ENCODE data around the gene RTKN2. TPM values are rescaled to one million over a fixed set of nuclear protein-coding genes. Genes with fewer than 3 reads are reported as not detected.

Gene RTKN2
- total and polyA plus RNA-seq, 10 of the 15 experiments (the other 5 are each of a cell fraction or from before 2014, with no cell fraction given): 0.10 TPM; not detected in 9

- H3K4me1 ChIP-seq (ENCODE audit: control insufficient read depth, insufficient read depth, low read length): no peaks in the 10 kb centered on the region
- in situ Hi-C loops (cut with MboI) (no loop called here), intact Hi-C loops (cut with micrococcal nuclease; ENCODE audit: unreplicated experiment) (no loop called here)
- FAIRE-seq: no peak
- H3K9ac ChIP-seq (ENCODE audit: control insufficient read depth, insufficient read depth, low read length): no peak overlapping the region
- no peak for DNase-seq (ENCODE audit: low read depth, low spot score)
- SMC1A ChIA-PET (ENCODE audit: uncharacterized antibody, unreplicated experiment): interaction anchor here (1.0 to 2.0 kb wide), 2 partner anchors 15 to 66 kb away, joined by 3 to 5 read pairs; no protein-coding TSS in a partner anchor
- no peaks in the 10 kb centered on the region; the same call in 2 of the 3 replicates for H3K9me3 ChIP-seq (replicated peaks; ENCODE audit: control insufficient read depth, insufficient read depth, low read length)
- no peak overlapping the region for H3K27ac ChIP-seq (ENCODE audit: control insufficient read depth, insufficient read depth)
- no TSS peak for BruUV-seq (replicated peaks)
- H3K79me2 ChIP-seq (ENCODE audit: control insufficient read depth, insufficient read depth, low read length): no peaks in the 10 kb centered on the region
- POLR2A ChIA-PET: no interaction called here
- H3K4me3 ChIP-seq: no peak overlapping the region
- no peak for ATAC-seq
- H3K4me2 ChIP-seq (ENCODE audit: control insufficient read depth, insufficient read depth): no peak overlapping the region
- no peaks in the 10 kb centered on the region for H3K27me3 ChIP-seq (replicated peaks in 1 of 2; ENCODE audit: control insufficient read depth in 2 of 2, insufficient read depth in 2 of 2, low read length in 1 of 2)
- no peak overlapping the region for H2AFZ ChIP-seq (ENCODE audit: control insufficient read depth, low read depth, low read length)
- 73% methylated on average over 3 of the region's 3 CpGs for WGBS (ENCODE audit: insufficient coverage, insufficient replicate concordance, low lambda C conversion rate, missing lambda C conversion rate)
- RAD21 ChIA-PET (ENCODE audit: unreplicated experiment): no interaction called here
- no peaks in the 10 kb centered on the region for H3K36me3 ChIP-seq (ENCODE audit: control insufficient read depth in 2 of 2, insufficient read depth in 2 of 2, low read length in 1 of 2)
- H4K20me1 ChIP-seq (ENCODE audit: control insufficient read depth, insufficient read depth): no peaks in the 10 kb centered on the region
- CTCF ChIA-PET: interaction anchor here (0.9 kb wide), 1 partner anchor 280 kb away, joined by 3 read pairs; no protein-coding TSS in a partner anchor
- TF ChIP-seq CEBPZ (IDR thresholded peaks at IDR 0.05; ENCODE audit: low read depth, low read length) (no peak), MTA2 (IDR thresholded peaks at IDR 0.05; ENCODE audit: low read depth) (no peak), HDGF (IDR thresholded peaks at IDR 0.05) (no peak), EZH2 (IDR thresholded peaks at IDR 0.05; ENCODE audit: borderline replicate concordance, control insufficient read depth, low read depth, low read length) (no peak), POLR2AphosphoS5 (IDR thresholded peaks at IDR 0.05; ENCODE audit: low read length) (no peak), YBX1 (IDR thresholded peaks at IDR 0.05) (no peak), CTCF (IDR thresholded peaks at IDR 0.05 in 2 of 3, conservative IDR thresholded peaks at IDR 0.05 in 1 of 3; ENCODE audit: control insufficient read depth in 2 of 3, extremely low read depth in 1 of 3, insufficient read depth in 1 of 3, low read depth in 3 of 3, low read length in 3 of 3) (no peak), SIN3A (IDR thresholded peaks at IDR 0.05; ENCODE audit: low read depth, low read length) (no peak), MLLT1 (IDR thresholded peaks at IDR 0.05) (no peak), ZBTB33 (IDR thresholded peaks at IDR 0.05) (no peak), IRF4 (IDR thresholded peaks at IDR 0.05; ENCODE audit: low read depth, low read length) (no peak), FOXK2 (IDR thresholded peaks at IDR 0.05) (no peak), ZSCAN29 (IDR thresholded peaks at IDR 0.05) (no peak), PAX8 (IDR thresholded peaks at IDR 0.05) (no peak), ZNF622 (IDR thresholded peaks at IDR 0.05) (no peak)
- TF ChIP-seq, protein P1, sequence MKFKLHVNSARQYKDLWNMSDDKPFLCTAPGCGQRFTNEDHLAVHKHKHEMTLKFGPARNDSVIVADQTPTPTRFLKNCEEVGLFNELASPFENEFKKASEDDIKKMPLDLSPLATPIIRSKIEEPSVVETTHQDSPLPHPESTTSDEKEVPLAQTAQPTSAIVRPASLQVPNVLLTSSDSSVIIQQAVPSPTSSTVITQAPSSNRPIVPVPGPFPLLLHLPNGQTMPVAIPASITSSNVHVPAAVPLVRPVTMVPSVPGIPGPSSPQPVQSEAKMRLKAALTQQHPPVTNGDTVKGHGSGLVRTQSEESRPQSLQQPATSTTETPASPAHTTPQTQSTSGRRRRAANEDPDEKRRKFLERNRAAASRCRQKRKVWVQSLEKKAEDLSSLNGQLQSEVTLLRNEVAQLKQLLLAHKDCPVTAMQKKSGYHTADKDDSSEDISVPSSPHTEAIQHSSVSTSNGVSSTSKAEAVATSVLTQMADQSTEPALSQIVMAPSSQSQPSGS (IDR thresholded peaks at IDR 0.05; ENCODE audit: low read length): no peak
Observed at GRCh38 chr10:62177111-62177510, 91.5 kb downstream of the RTKN2 start.
